Measurements from ENCODE around the gene MB21D2.
"Not testable (repeated sequence)": the region's sequence is repeated elsewhere in the genome, so short reads cannot be mapped to it uniquely, and the experiment has no call there.

MB21D2 gene

DNA sequence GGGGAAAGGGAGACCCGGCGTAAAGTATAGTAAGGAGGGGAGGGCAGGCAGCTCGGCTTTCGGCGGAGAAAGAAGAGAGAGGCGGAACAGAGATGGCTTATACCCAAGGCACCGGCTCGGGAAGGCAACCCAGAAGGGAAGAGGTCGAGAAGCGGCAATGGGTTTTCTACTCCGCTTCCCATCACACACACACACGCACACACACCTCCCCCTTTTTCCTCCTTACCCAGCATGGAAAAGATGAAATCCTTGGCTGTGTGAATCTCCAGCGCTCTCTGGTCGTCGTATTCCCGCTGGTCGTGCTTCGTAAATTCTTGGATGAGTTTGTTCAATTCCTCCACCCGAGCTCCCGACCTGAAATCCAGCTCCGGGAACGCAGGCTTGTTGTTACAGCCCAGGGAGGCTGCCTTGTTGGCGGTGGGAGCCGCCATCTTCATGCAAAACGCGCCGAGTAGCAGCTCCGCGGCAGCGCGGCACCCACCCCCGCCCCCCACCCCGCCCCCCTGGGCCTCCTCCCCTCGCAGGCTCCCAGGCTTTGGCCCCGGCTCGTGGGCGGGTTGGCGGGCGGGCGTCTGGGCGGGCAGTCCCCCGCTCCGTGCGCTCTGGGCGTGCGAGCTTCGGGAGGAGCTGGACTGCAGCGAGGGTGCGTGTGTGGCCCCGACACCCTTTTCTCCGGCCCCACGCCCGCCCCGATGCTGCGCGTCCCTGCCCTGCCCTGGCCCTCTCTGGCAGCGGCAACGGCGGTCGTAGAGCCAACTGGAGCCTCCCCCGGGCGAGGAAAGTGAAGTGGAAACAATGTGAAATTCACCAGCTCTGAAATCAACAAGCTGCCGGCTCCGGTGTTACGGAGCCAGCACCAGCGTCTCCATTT lies at the start of gene MB21D2:
TSS of gene MB21D2 (minus strand) at position 453 of the 871 bp plus-strand sequence. CDS start at position 437, 16 bp downstream.
- peak; percentile 92 for DNase-seq

GRCh38 chr3:192964959-192965719 lies 47.5 kb upstream of the MB21D2 start:
- DNase-seq, result not testable (repeated sequence)

GRCh38 chr3:192959773-192960172 lies 42.1 kb upstream of the MB21D2 start:
- no peak for DNase-seq

DNA sequence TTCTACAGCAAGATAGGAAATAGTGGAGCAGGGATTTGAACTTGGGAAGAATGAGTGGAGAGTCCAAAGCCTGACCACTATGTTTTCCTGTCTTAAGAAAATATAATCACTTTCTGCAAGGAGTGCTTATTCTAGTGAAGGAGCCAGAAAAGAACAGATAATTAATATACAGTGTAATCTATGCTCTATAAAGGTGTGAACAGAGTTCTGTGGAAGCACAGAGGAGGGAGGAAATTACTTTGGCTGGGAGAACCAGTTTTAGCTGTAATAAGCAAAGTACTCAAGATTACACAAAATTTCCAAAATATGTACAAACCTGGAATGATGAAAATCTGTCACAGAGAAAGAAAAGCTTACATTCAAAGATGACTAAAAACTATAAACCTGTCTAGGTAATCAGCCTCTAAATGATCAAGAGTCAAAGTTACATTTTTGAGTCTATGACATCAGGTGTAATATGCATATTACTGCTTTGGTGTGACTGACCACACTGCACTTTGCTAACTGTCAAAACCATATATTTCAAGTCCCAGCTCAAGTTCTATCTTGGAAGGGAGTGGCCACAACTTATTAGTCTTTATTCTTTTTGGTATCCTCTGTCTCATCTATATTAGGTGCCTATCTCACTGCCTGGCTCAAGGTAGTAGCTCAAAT lies 40.7 kb upstream of the MB21D2 start:
- no peak for DNase-seq

GRCh38 chr3:192957441-192958021 lies 39.9 kb upstream of the MB21D2 start:
- DNase-seq, result peak; percentile 58

GRCh38 chr3:192953926-192954325 lies 36.3 kb upstream of the MB21D2 start:
- no peak for DNase-seq

DNA sequence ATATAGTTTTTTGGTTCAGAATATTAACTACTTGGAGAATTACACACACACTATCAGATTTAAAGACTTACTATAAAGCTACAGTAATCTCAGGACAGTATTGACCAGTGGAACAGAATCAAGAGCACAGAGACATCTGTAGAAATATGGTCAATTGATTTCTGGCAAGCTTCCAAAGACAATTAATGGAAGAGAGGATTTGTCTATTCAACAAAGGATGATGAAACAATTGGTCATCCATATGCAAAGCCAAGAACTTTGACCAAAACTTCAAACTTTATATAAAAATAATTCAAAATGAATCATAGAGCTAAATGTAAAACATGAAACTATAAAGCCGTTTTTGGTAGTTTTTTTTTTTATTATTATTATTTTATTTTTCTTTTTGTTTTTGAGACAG lies 29.8 kb upstream of the MB21D2 start:
- DNase-seq, result no peak

DNA sequence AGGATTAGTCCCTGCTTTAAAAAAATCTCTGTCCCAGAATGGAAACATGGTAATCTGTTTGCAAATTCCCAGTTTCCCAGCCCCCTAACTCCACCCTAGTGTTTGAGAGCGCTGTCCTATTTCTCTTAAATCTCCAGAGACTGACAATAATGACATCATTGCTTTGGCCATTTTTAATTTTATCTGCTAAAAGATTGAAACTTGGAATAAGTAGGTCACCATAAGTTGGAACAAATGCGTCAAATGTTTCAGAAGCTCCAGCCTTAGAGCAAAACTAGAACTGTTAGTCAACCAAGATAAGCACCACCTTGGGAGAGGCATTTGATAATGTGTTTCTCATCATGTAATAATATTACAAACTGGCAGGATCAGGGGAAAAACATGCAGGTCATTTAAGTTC lies 25.7 kb upstream of the MB21D2 start:
- DNase-seq, result no peak

- no peak for DNase-seq
Observed at GRCh38 chr3:192942625-192943024, 25.0 kb upstream of the MB21D2 start.

- no peak for DNase-seq
Observed at GRCh38 chr3:192940129-192940528, 22.5 kb upstream of the MB21D2 start.

DNA sequence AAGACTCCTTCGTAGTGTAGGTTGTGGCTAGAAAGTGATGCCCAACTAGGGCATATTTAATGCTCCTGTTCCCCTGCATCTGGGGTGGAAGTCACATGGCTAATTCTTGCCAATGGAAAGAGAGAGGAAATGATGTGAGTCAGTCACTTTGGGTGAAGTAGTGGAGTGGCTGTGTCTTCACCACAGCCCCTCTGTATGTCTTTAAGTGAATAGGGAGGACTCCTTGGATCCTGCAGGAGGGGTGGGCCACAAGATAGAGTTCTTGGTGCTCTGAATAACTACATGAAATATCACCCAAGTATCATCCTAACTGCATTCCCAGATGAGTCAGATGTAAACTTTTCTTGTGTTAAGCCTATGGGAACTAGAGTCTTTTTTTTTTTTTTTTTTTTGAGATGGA lies 17.8 kb upstream of the MB21D2 start:
- no peak for DNase-seq

DNA sequence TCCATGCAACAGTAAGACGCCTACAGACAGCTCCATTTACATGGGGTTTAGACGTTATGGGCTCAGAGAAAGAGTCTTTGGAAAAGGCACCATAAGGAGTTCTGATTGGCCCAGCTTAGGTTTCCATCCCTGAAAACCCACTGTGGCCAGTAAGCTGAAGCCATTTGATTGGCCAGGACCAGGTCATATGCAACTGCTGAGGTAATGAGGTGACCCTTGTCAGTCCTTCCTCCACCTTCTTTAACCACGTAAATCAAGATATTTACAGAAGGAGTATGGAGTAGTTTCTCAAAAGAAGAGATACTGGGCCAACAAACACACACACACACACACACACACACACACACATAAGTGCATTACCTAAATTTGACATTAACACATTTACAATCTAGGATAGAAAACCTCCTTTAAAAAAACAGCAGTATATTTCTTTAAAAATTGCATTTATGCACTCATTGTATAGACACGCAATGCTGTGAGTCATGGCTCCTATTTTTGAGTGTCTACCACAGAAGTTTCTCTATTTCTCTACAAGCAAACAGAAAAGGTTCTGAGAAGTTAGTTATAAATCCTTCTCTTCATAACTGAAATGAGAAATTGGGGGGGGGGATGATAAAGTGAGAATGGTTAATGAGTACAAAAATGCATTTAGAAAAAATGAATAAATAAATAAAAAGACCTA lies 16.3 kb upstream of the MB21D2 start:
- DNase-seq, result no peak

- no peak for DNase-seq
Observed at GRCh38 chr3:192933259-192933658, 15.6 kb upstream of the MB21D2 start.

DNA sequence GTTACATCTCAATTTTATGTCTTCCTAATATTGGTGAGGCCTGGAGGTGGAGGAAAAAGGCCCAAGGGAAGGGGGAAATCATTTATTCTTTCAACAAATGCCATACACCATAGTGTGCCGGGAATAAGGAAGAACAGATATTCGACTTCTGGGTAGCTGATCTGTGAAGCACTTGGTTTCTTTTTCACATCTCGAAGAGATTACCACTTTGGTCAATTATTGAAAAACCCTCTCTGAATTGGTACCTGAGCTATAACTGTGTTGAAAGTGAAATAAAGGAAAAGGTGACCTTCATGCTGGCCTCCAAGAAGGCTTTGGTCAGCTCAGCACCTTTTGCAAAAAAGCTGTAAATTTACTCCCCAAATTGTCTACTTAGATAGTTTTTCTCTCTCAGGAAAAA lies 14.2 kb upstream of the MB21D2 start:
- DNase-seq, result no peak

DNA sequence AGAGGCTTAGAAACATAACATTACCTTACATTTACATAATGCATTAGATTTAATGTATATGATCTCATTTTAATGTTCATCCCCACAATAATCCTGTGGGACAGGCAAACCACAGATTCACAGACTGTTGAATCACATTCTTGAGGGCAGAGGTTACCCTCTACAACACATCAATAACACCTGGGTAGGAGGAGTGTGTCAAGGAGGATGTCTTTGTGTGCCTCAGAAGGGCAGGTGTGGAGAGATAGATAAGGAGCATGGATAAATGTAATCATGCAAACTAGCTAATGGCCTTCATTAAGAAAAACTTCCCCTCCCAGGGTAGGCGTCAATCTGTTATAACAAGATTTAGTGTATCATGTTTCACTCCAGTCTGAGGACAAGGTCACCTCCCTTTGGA lies 12.9 kb upstream of the MB21D2 start:
- DNase-seq, result no peak

GRCh38 chr3:192929755-192930547 lies 12.3 kb upstream of the MB21D2 start:
- DNase-seq, result no peak

GRCh38 chr3:192929146-192929545 lies 11.5 kb upstream of the MB21D2 start:
- DNase-seq, result no peak

- no peak for DNase-seq
Observed at GRCh38 chr3:192928720-192929119, 11.1 kb upstream of the MB21D2 start.

DNA sequence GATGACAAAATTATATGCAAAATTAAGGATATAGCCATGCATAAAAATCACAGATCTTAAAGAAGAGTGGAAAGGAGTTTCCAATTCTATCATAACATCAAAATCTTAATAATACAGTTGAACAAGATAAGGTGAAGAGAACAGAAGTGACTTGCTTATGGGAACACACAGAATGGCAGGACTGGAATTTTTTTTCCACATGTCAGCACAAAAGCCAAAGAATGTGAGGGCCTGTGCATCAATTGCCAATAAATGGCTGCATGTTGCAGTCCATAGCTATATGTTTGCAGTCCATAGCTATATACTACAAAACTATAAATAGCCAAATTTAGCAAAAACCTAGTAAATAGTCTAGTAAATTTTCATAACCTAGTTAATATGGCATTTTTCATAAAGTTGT lies 10.4 kb upstream of the MB21D2 start:
- DNase-seq, result no peak

DNA sequence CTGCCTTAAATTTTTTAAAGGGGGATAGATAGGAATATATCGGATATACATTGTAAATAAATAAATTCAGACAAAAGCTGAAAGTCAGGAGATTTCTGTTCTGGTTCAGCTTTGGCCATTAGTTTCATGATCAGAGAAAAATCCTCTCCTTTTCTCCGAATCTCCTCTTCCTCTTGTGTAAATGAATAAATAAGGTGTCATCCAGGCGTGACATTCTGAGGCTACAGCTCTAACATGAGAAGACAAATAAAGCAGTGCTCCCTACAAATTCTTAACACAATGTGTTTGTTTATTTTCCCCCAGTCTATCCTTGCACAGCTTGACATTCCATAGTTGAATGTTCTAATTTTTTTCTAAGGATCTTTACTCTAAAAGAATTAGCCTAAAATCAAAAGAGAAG lies 9.4 kb upstream of the MB21D2 start:
- no peak for DNase-seq

DNA sequence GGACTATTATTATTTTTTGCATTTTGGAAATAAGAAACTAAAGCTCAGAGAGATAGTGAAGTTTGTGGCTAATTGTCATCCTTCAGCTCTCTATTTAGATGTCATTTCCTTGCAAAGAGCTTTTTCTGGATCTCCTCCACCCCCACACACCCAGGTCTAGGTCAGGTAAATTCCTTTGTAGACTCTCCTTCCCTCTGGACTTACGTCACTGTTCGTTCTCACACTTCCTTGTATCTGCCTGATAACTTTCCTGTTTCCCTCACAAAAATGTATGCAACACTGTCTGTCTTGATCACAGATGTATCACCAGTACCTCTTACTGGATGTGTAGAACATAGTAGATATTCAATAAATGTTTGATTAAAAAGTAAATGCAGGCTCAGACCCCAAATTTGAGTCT lies 6.1 kb upstream of the MB21D2 start:
- DNase-seq, result no peak

- no peak for DNase-seq
Observed at GRCh38 chr3:192921793-192922192, 4.1 kb upstream of the MB21D2 start.

Measured in right hindlimb (tissue), 1 donor.